B cell (primary cell): Measurements from ENCODE around the gene VAMP8. TPM values are rescaled to one million over a fixed set of nuclear protein-coding genes. Genes with fewer than 3 reads are reported as not detected.

ENCODE experiments used
- ATAC-seq: fragments of 200-7000 bp; cut with Tn5 transposase; one replicate; pipeline ENCODE4 v1.10.0; 2021; ENCODE audit warnings: low read depth, mild to moderate bottlenecking, moderate number of reproducible peaks, moderate library complexity
- CTCF ChIA-PET: fragments of 350-600 bp; sonication (Branson Sonifier 250); formaldehyde crosslinking; loops from one replicate; lab custom pipeline; 2021; ENCODE audit warnings: antibody characterized with exemption, inconsistent platforms; lab: Charles Lee
- POLR2A ChIA-PET: fragments of 350-600 bp; sonication (Branson Sonifier 250); formaldehyde crosslinking; loops from one replicate; lab custom pipeline; 2021; ENCODE audit warnings: antibody characterized with exemption; lab: Charles Lee
- DNase-seq: peaks from one replicate; pipeline ENCODE4 v3.0.0; 2013
- H2AFZ ChIP-seq: 2 replicates; pipeline ENCODE4 v1.6.1; 2012; ENCODE audit warnings: mild to moderate bottlenecking, low read depth, low read length; ENCODE audit not compliant: insufficient read depth, poor library complexity, severe bottlenecking
- H3K27ac ChIP-seq, 2 donors: 1 replicate in 1 of 2; 2 replicates in 1 of 2; pipeline ENCODE4 v1.5.1; 2012 to 2013; ENCODE audit warnings: low read length in 2 of 2, mild to moderate bottlenecking in 2 of 2, moderate library complexity in 1 of 2
- H3K27me3 ChIP-seq, 4 experiments: fragments of 200-600 bp in 1 of 4; sonication (generic) in 1 of 4; replicated peaks in 1 of 4; 1 replicate in 2 of 4; 2 replicates in 2 of 4; pipeline versions ENCODE4 v1.6.1 to v1.7.0; 2013 to 2016; ENCODE audit warnings: low read length in 3 of 4, mild to moderate bottlenecking in 2 of 4, mixed read lengths in 1 of 4, moderate library complexity in 1 of 4; ENCODE audit not compliant: insufficient read depth in 4 of 4, control insufficient read depth in 3 of 4; ENCODE audit errors: control extremely low read depth in 1 of 4
- H3K36me3 ChIP-seq, 2 experiments: replicated peaks in 1 of 2; 1 replicate in 1 of 2; 2 replicates in 1 of 2; pipeline versions ENCODE4 v1.6.1 to v1.7.1; 2013; ENCODE audit warnings: low read length in 1 of 2; ENCODE audit not compliant: insufficient read depth in 2 of 2, control insufficient read depth in 1 of 2; ENCODE audit errors: control extremely low read depth in 1 of 2, extremely low read depth in 1 of 2
- H3K4me1 ChIP-seq, 2 donors: fragments of 200-600 bp in 1 of 2; sonication (generic) in 1 of 2; 1 replicate in 1 of 2; 2 replicates in 1 of 2; pipeline versions ENCODE4 v1.5.1 to v1.6.1; 2013 to 2017; ENCODE audit warnings: low read length in 2 of 2; ENCODE audit not compliant: control insufficient read depth in 2 of 2, insufficient read depth in 2 of 2
- H3K4me2 ChIP-seq: replicated peaks from 2 replicates; pipeline ENCODE3; 2012; ENCODE audit warnings: mild to moderate bottlenecking, low read depth, low read length; ENCODE audit not compliant: poor library complexity, severe bottlenecking
- H3K4me3 ChIP-seq, 5 experiments: fragments of 200-600 bp in 1 of 5; sonication (generic) in 1 of 5; 1 replicate in 3 of 5; 2 replicates in 2 of 5; pipeline versions ENCODE4 v1.5.1 to v1.7.0; 2011 to 2016; ENCODE audit warnings: low read length in 4 of 5, mild to moderate bottlenecking in 4 of 5, low read depth in 2 of 5, control low read depth in 1 of 5, moderate library complexity in 1 of 5; ENCODE audit not compliant: insufficient read depth in 1 of 5; ENCODE audit errors: control extremely low read depth in 1 of 5, extremely low read depth in 1 of 5
- H3K79me2 ChIP-seq: fragments of 200-600 bp; sonication (generic); one replicate; pipeline ENCODE4 v1.6.0; 2016; ENCODE audit warnings: low read length; ENCODE audit not compliant: control insufficient read depth, insufficient read depth
- H3K9ac ChIP-seq: fragments of 200-600 bp; sonication (generic); 2 replicates; pipeline ENCODE4 v1.6.1; 2017; ENCODE audit warnings: mild to moderate bottlenecking, low read length, moderate library complexity
- H3K9me3 ChIP-seq, 3 donors: one replicate each; pipeline versions ENCODE4 v1.6.1 to v1.7.1; 2013; ENCODE audit warnings: low read length in 2 of 3; ENCODE audit not compliant: control insufficient read depth in 2 of 3, insufficient read depth in 1 of 3; ENCODE audit errors: control extremely low read depth in 1 of 3
- H4K20me1 ChIP-seq: 2 replicates; pipeline ENCODE4 v1.6.0; 2012; ENCODE audit warnings: mild to moderate bottlenecking, low read length; ENCODE audit not compliant: insufficient read depth, control insufficient read depth, poor library complexity, severe bottlenecking
- H3K27ac Mint-ChIP-seq: one replicate; pipeline ENCODE4 v1.8.0; 2021; ENCODE audit warnings: mixed read lengths
- H3K27me3 Mint-ChIP-seq: one replicate; pipeline ENCODE4 v1.8.0; 2021; ENCODE audit warnings: mixed read lengths
- H3K4me1 Mint-ChIP-seq: one replicate; pipeline ENCODE4 v1.8.0; 2021; ENCODE audit warnings: mixed read lengths
- H3K4me3 Mint-ChIP-seq: one replicate; pipeline ENCODE4 v1.8.0; 2021; ENCODE audit warnings: mixed read lengths
- H3K9me3 Mint-ChIP-seq: one replicate; pipeline ENCODE4 v1.8.0; 2022; ENCODE audit warnings: mixed read lengths; ENCODE audit not compliant: insufficient read depth
- EZH2 ChIP-seq: IDR thresholded peaks from 2 replicates; pipeline ENCODE4 v1.6.1; 2012; ENCODE audit warnings: borderline replicate concordance, low read depth, mild to moderate bottlenecking, moderate library complexity, low read length; ENCODE audit not compliant: insufficient read depth, poor library complexity, severe bottlenecking
- WGBS: methylation state at CpG from one replicate; pipeline ENCODE4 v1.1.5; 2013; ENCODE audit warnings: missing lambda C conversion rate; ENCODE audit not compliant: insufficient coverage; 5-methylcytosine and 5-hydroxymethylcytosine counted together
- intact Hi-C: fragments of 100-400 bp; cut with micrococcal nuclease; formaldehyde crosslinking; loops from one replicate; pipeline ENCODE4 v1.10.0; 2022
- polyA plus RNA-seq: library from polyadenylated mRNA; depleted of rRNA; stranded (reverse); fragments of >200 nt; gene quantifications from 2 replicates; pipeline ENCODE4 v1.2.3, GENCODE V29; 2012
- total RNA-seq, 2 donors: library from RNA; stranded (reverse); fragments of 120-200 nt in 1 of 2; gene quantifications; 1 replicate in 1 of 2; 2 replicates in 1 of 2; pipeline versions ENCODE4 v1.2.3 to v1.2.4, GENCODE V29; 2013 to 2022
- TF ChIP-seq, protein P1 (sequence below): fragments of 200-600 bp; IDR thresholded peaks from one replicate; pipeline ENCODE4 v1.8.0; 2022; ENCODE audit warnings: antibody characterized with exemption, mild to moderate bottlenecking

Gene VAMP8
- total and polyA plus RNA-seq, 2 donors (not counting 1 experiment from before 2014, with no cell fraction given) = 68.7 to 73.8 TPM

DNA sequence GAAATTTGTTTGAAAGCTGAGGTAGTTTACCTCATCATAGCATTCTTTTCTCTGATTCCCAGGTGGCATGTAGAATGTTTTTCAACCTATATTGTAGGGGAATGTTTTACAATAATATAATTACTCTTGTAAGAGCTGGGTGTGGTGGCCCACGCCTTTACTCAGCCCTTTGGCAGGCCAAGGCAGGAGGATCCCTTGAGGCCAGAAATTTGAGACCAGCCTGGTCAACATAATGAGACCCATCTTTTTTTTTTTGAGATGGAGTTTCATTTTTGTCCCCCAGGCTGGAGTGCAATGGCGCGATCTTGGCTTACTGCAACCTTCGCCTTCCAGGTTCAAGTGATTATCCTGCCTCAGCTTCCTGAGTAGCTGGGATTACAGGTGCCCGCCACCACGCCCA lies 42.2 kb downstream of the VAMP8 start:
- 96% methylated on average over 4 of the region's 6 CpGs for WGBS
- no peak overlapping the region for H3K9ac ChIP-seq
- H3K4me3 ChIP-seq = no peak overlapping the region
- H3K27ac Mint-ChIP-seq = no peak overlapping the region
- H3K4me1 ChIP-seq = peaks cover 15 to 23% of the 10 kb centered on the region in 2 donors
- H2AFZ ChIP-seq = no peak overlapping the region
- peaks cover 26% of the 10 kb centered on the region for H4K20me1 ChIP-seq
- H3K27me3 Mint-ChIP-seq = no peaks in the 10 kb centered on the region
- ChIA-PET POLR2A (interaction anchor here (0.5 kb wide), 1 partner anchor 10 kb away, joined by 3 read pairs; no protein-coding TSS in a partner anchor), CTCF (interaction anchor here (0.8 to 3.1 kb wide), 2 partner anchors 9 to 18 kb away, joined by 3 to 15 read pairs; no protein-coding TSS in a partner anchor)
- TF ChIP-seq EZH2 = no peak
- TF ChIP-seq, protein P1, sequence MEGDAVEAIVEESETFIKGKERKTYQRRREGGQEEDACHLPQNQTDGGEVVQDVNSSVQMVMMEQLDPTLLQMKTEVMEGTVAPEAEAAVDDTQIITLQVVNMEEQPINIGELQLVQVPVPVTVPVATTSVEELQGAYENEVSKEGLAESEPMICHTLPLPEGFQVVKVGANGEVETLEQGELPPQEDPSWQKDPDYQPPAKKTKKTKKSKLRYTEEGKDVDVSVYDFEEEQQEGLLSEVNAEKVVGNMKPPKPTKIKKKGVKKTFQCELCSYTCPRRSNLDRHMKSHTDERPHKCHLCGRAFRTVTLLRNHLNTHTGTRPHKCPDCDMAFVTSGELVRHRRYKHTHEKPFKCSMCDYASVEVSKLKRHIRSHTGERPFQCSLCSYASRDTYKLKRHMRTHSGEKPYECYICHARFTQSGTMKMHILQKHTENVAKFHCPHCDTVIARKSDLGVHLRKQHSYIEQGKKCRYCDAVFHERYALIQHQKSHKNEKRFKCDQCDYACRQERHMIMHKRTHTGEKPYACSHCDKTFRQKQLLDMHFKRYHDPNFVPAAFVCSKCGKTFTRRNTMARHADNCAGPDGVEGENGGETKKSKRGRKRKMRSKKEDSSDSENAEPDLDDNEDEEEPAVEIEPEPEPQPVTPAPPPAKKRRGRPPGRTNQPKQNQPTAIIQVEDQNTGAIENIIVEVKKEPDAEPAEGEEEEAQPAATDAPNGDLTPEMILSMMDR = no peak
- no peaks in the 10 kb centered on the region for H3K27me3 ChIP-seq
- ATAC-seq (no peak), DNase-seq (no peak)
- no peak overlapping the region for H3K4me2 ChIP-seq
- no peak overlapping the region for H3K4me3 Mint-ChIP-seq
- no peaks in the 10 kb centered on the region for H3K9me3 Mint-ChIP-seq
- H3K9me3 ChIP-seq = no peaks in the 10 kb centered on the region
- H3K4me1 Mint-ChIP-seq = peaks cover 21% of the 10 kb centered on the region
- intact Hi-C loops = loop anchor here (5.0 to 10.0 kb wide), 2 partner anchors 267 to 485 kb away; partner anchors contain the start of genes ELMOD3, POLR1A, PTCD3 and RETSAT
- H3K36me3 ChIP-seq = peaks cover 11 to 55% of the 10 kb centered on the region in 2 experiments
- H3K27ac ChIP-seq = no peak overlapping the region
- peaks cover 64% of the 10 kb centered on the region for H3K79me2 ChIP-seq

DNA sequence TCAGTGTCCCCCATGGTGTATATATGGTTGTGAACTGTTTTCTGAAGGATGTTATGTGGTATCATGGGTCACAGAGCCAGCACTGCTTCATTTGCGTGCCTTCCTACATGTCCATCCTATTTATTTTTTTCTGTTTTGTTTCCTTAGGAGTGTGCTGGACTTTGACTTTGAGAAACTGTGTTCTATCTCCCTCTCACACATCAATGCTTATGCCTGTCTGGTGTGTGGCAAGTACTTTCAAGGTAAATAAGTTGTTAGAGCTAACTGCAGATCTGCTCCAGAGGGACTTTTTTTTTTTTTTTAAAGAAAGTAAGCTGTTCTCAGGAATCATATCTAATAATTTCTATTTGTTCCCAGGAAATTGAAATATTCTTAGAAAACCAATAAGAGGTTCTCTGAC lies 44.0 kb downstream of the VAMP8 start:
- Mint-ChIP-seq H3K27me3 (no peaks in the 10 kb centered on the region), H3K4me1 (peaks cover 15% of the 10 kb centered on the region), H3K27ac (no peak overlapping the region), H3K4me3 (no peak overlapping the region), H3K9me3 (no peaks in the 10 kb centered on the region)
- Histone ChIP-seq H3K4me3 (no peak overlapping the region), H3K79me2 (peaks cover 60% of the 10 kb centered on the region), H3K27me3 (no peaks in the 10 kb centered on the region), H3K9ac (no peak overlapping the region), H2AFZ (no peak overlapping the region), H3K27ac (no peak overlapping the region), H3K4me1 (peaks cover 12 to 16% of the 10 kb centered on the region in 2 donors), H3K4me2 (no peak overlapping the region), H3K9me3 (no peaks in the 10 kb centered on the region), H4K20me1 (peaks cover 26% of the 10 kb centered on the region), H3K36me3 (peaks cover 11 to 69% of the 10 kb centered on the region in 2 experiments)
- DNase-seq = no peak
- WGBS = no CpG with 5 or more reads among the region's 1 CpG
- ChIA-PET CTCF (interaction anchor here (0.6 to 4.8 kb wide), 3 partner anchors 10 to 34 kb away, joined by 3 to 23 read pairs (median 3); no protein-coding TSS in a partner anchor), POLR2A (no interaction called here)
- TF ChIP-seq, protein P1 = no peak
- no peak for TF ChIP-seq EZH2
- no peak for ATAC-seq
- intact Hi-C loops = no loop called here
